GM23338 (cell line): ENCODE measurements around the gene STXBP5L. TPM values are rescaled to one million over a fixed set of nuclear protein-coding genes. Genes with fewer than 3 reads are reported as not detected.
A peak's percentile ranks its signal among the peaks of the same experiment; 100 is the strongest.

ENCODE experiments used
- ATAC-seq: fragments of 200-7000 bp; cut with Tn5 transposase; 3 replicates; pipeline ENCODE4 v1.9.1; 2020
- DNase-seq: peaks from one replicate; pipeline ENCODE4 v3.0.0-alpha.2; 2015; ENCODE audit warnings: low spot score
- H2AFZ ChIP-seq: fragments of 200-600 bp; sonication (generic); 2 replicates; pipeline ENCODE4 v1.8.0; 2016; ENCODE audit warnings: antibody characterized with exemption, mild to moderate bottlenecking, moderate library complexity
- H3F3A ChIP-seq: fragments of 200-600 bp; sonication (generic); replicated peaks from 2 replicates; pipeline ENCODE4 v1.8.0; 2017; ENCODE audit warnings: antibody characterized with exemption, mixed run types, low read depth
- H3K27ac ChIP-seq: fragments of 200-600 bp; sonication (generic); 2 replicates; pipeline ENCODE4 v1.6.1; 2016; ENCODE audit warnings: low read depth
- H3K27me3 ChIP-seq: fragments of 200-600 bp; sonication (generic); 2 replicates; pipeline ENCODE4 v1.8.0; 2016; ENCODE audit warnings: mild to moderate bottlenecking, mixed run types, moderate library complexity; ENCODE audit not compliant: insufficient read depth
- H3K36me3 ChIP-seq: fragments of 200-600 bp; sonication (generic); 2 replicates; pipeline ENCODE4 v1.8.0; 2016; ENCODE audit warnings: mild to moderate bottlenecking; ENCODE audit not compliant: insufficient read depth
- H3K4me1 ChIP-seq: fragments of 200-600 bp; sonication (generic); 2 replicates; pipeline ENCODE4 v1.8.0; 2016; ENCODE audit warnings: mild to moderate bottlenecking, moderate library complexity; ENCODE audit not compliant: insufficient read depth
- H3K4me2 ChIP-seq: fragments of 200-600 bp; sonication (generic); 2 replicates; pipeline ENCODE4 v1.7.1; 2017; ENCODE audit warnings: mixed run types
- H3K4me3 ChIP-seq: fragments of 200-600 bp; sonication (generic); 2 replicates; pipeline ENCODE4 v1.6.1; 2016; ENCODE audit warnings: mixed run types
- H3K79me2 ChIP-seq: fragments of 200-600 bp; sonication (generic); replicated peaks from 2 replicates; pipeline ENCODE4 v1.8.0; 2017; ENCODE audit warnings: mild to moderate bottlenecking; ENCODE audit not compliant: insufficient read depth
- H3K9me2 ChIP-seq: fragments of 200-600 bp; sonication (generic); 2 replicates; pipeline ENCODE4 v1.8.0; 2017; ENCODE audit not compliant: insufficient read depth
- H4K20me1 ChIP-seq: fragments of 200-600 bp; sonication (generic); replicated peaks from 2 replicates; pipeline ENCODE4 v1.8.0; 2017; ENCODE audit warnings: mild to moderate bottlenecking; ENCODE audit not compliant: insufficient read depth
- H3K27ac Mint-ChIP-seq: 2 replicates; pipeline ENCODE4 v1.8.0; 2020; ENCODE audit warnings: inconsistent platforms, mild to moderate bottlenecking, moderate library complexity, mixed read lengths
- H3K27me3 Mint-ChIP-seq: 3 replicates; pipeline ENCODE4 v1.8.0; 2022; ENCODE audit warnings: low read depth, mild to moderate bottlenecking, moderate library complexity, mixed read lengths, inconsistent platforms; ENCODE audit not compliant: insufficient read depth, poor library complexity
- H3K36me3 Mint-ChIP-seq: 3 replicates; pipeline ENCODE4 v1.8.0; 2021; ENCODE audit warnings: low read depth, mild to moderate bottlenecking, inconsistent platforms, moderate library complexity, mixed read lengths
- H3K4me1 Mint-ChIP-seq: 3 replicates; pipeline ENCODE4 v1.8.0; 2020; ENCODE audit warnings: mild to moderate bottlenecking, inconsistent platforms, mixed read lengths
- H3K4me3 Mint-ChIP-seq: 3 replicates; pipeline ENCODE4 v1.8.0; 2021; ENCODE audit warnings: moderate library complexity, mild to moderate bottlenecking, inconsistent platforms, mixed read lengths
- H3K9me3 Mint-ChIP-seq: 3 replicates; pipeline ENCODE4 v1.8.0; 2020; ENCODE audit warnings: moderate library complexity, mild to moderate bottlenecking, inconsistent platforms, mixed read lengths
- CREB1 ChIP-seq: fragments of 250-450 bp; sonication (Bioruptor Pico); IDR thresholded peaks from 2 replicates; pipeline ENCODE4 v1.5.0; 2020; ENCODE audit warnings: low read depth, mild to moderate bottlenecking, moderate library complexity
- CTCF ChIP-seq, 2 experiments: fragments of 200-600 bp in 1 of 2; sonication (generic) in 1 of 2; conservative IDR thresholded peaks; 2 replicates each; pipeline versions ENCODE4 v1.5.1 to v1.6.1; 2016 to 2017; ENCODE audit warnings: antibody characterized with exemption in 2 of 2, low read depth in 2 of 2, mild to moderate bottlenecking in 2 of 2, moderate library complexity in 1 of 2
- ETS1 ChIP-seq: IDR thresholded peaks from 2 replicates; pipeline ENCODE4 v1.6.1; 2016; ENCODE audit warnings: antibody characterized with exemption
- JUNB ChIP-seq: IDR thresholded peaks from one replicate; pipeline ENCODE4 v1.6.1; 2016; ENCODE audit warnings: antibody characterized with exemption; ENCODE audit not compliant: unreplicated experiment
- ZNF331 ChIP-seq: fragments of 250-450 bp; sonication (Bioruptor Pico); IDR thresholded peaks from 2 replicates; pipeline ENCODE4 v1.5.0; 2020; ENCODE audit warnings: low read depth, mild to moderate bottlenecking, moderate library complexity
- polyA plus RNA-seq: library from polyadenylated mRNA; unstranded; fragments of >200 nt; fragmentation: Nextera tagmentation; extraction: Ambion mirVana; gene quantifications from 2 replicates; pipeline ENCODE4 v1.2.1, GENCODE V29; 2016
- total RNA-seq: library from RNA; depleted of rRNA; stranded (reverse); fragments of >200 nt; shearing (Covaris generic); gene quantifications from 2 replicates; pipeline ENCODE4 v1.2.3, GENCODE V29; 2014

Gene STXBP5L
- total and polyA plus RNA-seq, 2 experiments from 2014 or later = 4.2 to 6.0 TPM

GRCh38 chr3:121231872-121232271, 323.9 kb downstream of the STXBP5L start (continued):
- no peak for TF ChIP-seq ETS1

GRCh38 chr3:121232309-121233225, 324.6 kb downstream of the STXBP5L start:
- H3K79me2 ChIP-seq = no peaks in the 10 kb centered on the region
- no peak overlapping the region for H3K4me3 Mint-ChIP-seq
- no peaks in the 10 kb centered on the region for H4K20me1 ChIP-seq
- ATAC-seq (no peak), DNase-seq (peak; percentile 17)
- no peaks in the 10 kb centered on the region for H3K27me3 ChIP-seq
- no peak for TF ChIP-seq CREB1 (CRISPR knock-in tag)
- TF ChIP-seq ZNF331 (CRISPR knock-in tag) = no peak
- 0 out of 4 replicates have a peak, but pooled peaks of 1 of the 2 experiments have one; percentile 14 for TF ChIP-seq CTCF (conservative IDR thresholded peaks at IDR 0.05; ENCODE audit: low read depth in 2 of 2)
- no peaks in the 10 kb centered on the region for H3K36me3 ChIP-seq
- H2AFZ ChIP-seq = no peak overlapping the region
- no peaks in the 10 kb centered on the region for H3K27me3 Mint-ChIP-seq
- no peak overlapping the region for H3K27ac Mint-ChIP-seq
- no peak overlapping the region for H3K4me3 ChIP-seq
- no peaks in the 10 kb centered on the region for H3K9me3 Mint-ChIP-seq
- peaks cover 3% of the 10 kb centered on the region for H3K4me1 Mint-ChIP-seq
- H3K36me3 Mint-ChIP-seq = no peaks in the 10 kb centered on the region
- no peaks in the 10 kb centered on the region for H3K9me2 ChIP-seq
- H3K4me2 ChIP-seq = no peak overlapping the region
- no peaks in the 10 kb centered on the region for H3F3A ChIP-seq
- no peaks in the 10 kb centered on the region for H3K4me1 ChIP-seq
- no peak overlapping the region for H3K27ac ChIP-seq

- H3K9me2 ChIP-seq = no peaks in the 10 kb centered on the region
- no peak overlapping the region for H3K4me2 ChIP-seq
- H3K4me3 ChIP-seq = no peak overlapping the region
- no peak overlapping the region for H3K4me3 Mint-ChIP-seq
- no peak overlapping the region for H3K27ac ChIP-seq
- H3K27ac Mint-ChIP-seq = no peak overlapping the region
- no peaks in the 10 kb centered on the region for H3K79me2 ChIP-seq
- no peaks in the 10 kb centered on the region for H3K36me3 ChIP-seq
- no peaks in the 10 kb centered on the region for H4K20me1 ChIP-seq
- no peaks in the 10 kb centered on the region for H3K9me3 Mint-ChIP-seq
- no peaks in the 10 kb centered on the region for H3K27me3 Mint-ChIP-seq
- ATAC-seq (no peak), DNase-seq (no peak)
- H2AFZ ChIP-seq = no peak overlapping the region
- H3K36me3 Mint-ChIP-seq = peaks cover under 1% of the 10 kb centered on the region; the same call in 2 of the 3 replicates
- TF ChIP-seq JUNB = no peak
- no peaks in the 10 kb centered on the region for H3F3A ChIP-seq
- H3K4me1 ChIP-seq = no peaks in the 10 kb centered on the region
- no peaks in the 10 kb centered on the region for H3K4me1 Mint-ChIP-seq
- H3K27me3 ChIP-seq = no peaks in the 10 kb centered on the region
Measured at GRCh38 chr3:121243208-121243607, 335.2 kb downstream of the STXBP5L start.
